NCI-H526 treated with DMSO at 0.1 percent for 48 hours (cell line): Measurements from ENCODE around the gene ROBO4.

Experiments
- DNase-seq: peaks from one replicate; lab custom pipeline; 2025; lab: John Stamatoyannopoulos, UW

The ROBO4 gene

DNA sequence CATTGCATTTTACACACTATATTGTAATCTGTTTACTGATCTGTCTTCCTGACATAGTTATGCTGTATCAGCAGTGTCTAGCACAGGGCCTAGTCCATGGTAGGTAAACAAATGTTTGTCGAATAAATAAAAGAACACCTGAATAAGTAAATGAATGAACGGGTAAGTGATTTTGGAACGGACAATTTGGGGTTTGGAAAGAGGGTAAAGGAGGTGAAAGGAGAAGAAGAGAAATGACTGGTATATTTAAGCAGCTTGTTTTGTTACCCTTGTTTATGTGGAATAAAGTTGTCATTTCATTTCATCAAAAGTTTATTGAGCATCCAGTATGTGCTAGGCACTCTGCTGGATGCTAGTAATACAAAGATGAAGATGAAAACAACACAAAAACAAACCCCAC is 21.3 kb upstream of the ROBO4 start, which contains the start of gene HEPN1:
Gene HEPN1, plus strand, starts transcription at position 301 of the 400 bp plus-strand sequence.
- DNase-seq, result no peak

DNA sequence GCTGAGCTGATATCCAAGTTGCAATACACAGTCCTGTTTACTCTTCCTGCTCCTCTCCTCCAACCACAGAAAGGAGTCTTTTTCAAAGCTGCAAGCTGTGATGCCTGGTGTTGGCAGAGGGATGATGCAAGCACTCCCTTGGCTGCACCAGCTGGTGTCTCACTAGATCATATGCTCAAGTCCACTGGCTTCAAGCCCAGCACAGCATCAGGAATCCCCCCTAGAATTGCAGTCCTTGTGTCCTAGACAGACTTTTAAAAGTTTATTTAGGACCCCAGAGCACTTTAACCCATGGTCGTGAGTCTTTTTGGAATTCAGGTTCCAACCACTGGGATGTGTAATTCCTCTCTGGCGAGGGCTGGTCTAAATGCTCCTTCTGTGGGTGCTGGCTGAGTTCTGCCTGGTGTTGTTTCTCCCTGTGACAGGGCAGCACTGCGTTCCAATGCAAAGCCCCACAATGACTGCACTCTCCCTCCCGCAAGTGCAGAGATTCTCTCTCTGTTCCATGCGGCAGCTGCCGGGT is 19.5 kb upstream of the ROBO4 start:
- DNase-seq, result no peak

DNA sequence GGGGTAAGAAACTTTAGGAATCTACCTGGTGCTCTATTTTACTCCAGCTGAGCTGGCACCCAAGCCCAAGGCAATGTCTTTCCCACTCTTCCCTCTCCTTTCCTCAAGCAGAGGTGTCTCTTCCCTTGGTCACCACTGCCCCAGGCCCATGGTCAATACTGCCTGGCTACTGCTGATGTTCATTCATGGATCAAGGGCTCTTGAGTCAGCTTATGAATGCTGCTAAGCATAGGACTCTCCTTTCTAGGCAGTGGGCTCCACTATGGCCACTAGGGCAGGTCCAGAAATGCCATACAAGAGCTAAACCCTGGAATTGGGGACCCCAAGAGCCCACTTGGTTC is 18.7 kb upstream of the ROBO4 start:
- no peak for DNase-seq

DNA sequence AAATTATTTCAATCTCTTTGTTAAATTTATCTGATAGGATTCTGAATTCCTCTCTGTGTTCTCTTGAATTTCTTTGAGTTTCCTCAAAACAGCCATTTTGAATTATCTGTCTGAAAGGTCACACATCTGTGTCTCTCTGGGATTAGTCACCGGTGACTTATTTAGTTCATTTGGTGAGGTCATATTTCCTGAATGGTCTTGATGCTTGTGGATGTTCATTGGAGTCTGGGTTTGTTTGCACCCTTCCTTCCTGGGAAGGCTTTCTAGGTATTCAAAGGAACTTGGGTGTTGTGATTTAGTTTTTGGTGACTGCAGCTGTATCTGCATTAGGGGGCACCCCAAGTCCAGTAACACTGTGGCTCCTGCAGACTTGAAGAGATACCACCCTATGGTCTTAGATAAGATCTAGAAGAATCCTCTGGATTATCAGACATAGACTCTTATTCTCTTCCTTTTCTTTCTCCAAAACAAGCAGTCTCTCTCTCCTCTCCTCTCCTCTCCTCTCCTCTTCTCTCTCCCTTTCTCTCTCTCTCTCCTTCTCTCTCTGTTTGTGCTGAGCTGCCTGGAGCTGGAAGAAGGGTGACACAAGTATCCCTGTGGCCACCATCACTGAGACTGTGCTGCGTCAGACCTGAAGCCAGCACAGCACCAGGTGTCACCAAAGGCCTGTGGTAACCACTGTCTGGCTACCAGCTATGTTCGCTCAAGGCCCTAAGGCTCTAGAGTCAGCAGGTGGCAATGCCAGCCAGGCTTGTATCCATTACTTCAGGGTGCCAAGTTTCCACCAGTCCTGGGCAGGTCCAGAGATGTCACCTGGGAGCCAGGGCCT is 18.1 kb upstream of the ROBO4 start:
- DNase-seq, result no peak

DNA sequence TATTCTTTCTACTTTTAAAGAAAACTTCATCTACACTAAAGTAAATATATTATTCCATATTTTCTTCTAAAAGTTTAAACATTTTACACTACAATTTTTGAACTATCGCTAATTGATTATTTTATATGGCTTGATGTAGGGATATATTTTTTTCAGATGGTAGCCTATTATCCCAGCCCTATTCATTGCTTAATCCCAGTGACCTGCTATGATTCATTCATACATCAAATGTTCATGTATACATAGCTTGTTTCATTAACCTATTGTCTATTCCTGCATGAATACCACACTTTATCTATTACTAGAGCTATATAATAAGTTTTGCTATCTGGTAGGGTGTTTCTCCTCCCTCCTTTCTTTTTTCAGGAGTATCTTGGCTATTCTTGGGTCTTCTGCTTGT is 5.0 kb upstream of the ROBO4 start:
- DNase-seq, result no peak

DNA sequence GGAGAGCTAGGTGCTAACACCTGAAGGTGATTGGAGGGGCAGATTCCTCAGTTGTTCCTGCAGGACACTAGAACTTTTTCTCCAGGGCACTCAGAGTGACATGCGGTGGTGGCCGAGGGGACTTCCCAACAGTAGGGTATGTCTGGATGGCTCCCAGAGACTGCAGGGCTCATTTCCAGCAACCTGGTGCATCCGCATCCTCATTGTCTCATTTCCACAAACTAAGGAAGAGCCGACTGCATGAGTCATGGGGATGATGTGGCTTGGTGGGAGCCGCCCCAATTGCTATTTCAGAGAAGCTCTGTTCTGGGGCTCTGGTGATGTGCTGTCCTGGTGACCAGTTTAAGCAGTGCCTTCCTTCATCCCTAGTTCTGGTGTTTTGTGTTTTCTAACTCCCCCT is 2.8 kb upstream of the ROBO4 start:
- no peak for DNase-seq

DNA sequence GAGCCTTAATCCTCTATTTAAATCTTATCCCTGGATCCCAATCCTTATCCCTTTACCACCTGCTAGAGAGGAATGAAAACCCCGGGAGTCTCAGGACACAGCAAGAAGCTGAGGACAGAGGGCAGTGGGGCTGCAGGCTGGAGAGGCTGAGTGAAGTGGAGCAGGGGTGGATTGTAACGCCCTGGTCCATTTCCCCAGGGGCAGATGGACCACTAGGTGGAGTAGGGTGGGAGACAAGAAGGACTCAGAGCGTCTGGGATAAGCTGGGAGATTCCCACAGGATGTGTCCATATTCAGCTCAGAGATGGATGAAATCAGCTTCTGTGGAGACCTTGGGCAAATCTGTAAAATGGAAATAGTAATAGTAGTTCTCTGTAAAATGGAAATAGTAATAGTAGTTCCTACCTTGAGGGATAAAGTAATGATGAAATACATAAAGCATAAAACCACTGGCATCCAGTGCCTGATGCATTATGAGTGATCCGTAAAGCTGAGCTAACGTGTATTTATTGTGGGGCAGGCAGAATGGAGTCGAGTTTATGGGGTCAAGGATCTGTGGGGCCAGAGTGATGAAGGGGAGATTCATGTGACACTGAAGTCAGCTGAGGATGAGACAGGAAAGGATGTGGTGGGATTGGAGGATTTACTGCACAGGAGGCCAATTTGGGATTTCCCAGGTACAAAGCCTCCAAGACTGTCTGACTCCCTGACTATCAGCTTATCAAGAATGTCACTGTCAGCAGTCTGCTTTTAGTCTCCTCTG is 1.9 kb upstream of the ROBO4 start:
- DNase-seq, result no peak

DNA sequence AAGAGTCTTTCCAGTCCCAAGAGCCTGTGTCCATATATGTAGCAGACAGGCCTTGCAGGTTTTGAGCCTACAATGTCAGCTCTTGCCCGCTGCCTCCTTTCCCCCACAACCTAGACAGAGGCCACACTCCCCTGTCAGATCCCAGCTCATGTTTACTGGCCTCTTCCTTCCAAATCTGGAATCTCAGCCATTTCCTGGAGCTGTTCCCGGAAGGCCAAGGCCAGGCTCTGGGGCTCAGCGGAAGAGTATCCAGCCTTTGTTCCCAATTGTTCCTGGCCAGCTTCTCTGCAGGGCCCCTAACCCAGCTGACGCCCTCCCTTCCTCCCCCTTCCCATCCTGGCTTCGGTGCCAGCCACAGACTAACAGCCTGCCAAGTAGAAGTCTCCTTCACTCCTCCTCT is 1.0 kb upstream of the ROBO4 start:
- DNase-seq, result no peak

DNA sequence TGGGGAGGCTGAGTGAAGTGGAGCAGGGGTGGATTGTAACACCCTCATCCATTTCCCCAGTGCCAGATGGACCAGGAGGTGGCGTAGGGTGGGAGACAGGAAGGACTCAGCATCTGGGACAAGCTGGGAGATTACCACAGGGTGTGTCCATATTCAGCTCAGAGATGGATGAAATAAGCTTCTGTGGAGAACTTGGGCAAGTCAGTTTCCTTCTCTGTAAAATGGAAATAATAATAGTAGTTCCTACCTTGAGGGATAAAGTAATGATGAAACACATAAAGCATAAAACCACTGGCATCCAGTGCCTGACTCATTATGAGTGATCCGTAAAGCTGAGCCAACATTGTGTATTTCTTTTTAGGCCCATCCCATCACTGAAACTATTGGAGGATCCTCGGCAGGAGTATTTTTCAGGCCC is 607 bp upstream of the ROBO4 start:
- no peak for DNase-seq

DNA sequence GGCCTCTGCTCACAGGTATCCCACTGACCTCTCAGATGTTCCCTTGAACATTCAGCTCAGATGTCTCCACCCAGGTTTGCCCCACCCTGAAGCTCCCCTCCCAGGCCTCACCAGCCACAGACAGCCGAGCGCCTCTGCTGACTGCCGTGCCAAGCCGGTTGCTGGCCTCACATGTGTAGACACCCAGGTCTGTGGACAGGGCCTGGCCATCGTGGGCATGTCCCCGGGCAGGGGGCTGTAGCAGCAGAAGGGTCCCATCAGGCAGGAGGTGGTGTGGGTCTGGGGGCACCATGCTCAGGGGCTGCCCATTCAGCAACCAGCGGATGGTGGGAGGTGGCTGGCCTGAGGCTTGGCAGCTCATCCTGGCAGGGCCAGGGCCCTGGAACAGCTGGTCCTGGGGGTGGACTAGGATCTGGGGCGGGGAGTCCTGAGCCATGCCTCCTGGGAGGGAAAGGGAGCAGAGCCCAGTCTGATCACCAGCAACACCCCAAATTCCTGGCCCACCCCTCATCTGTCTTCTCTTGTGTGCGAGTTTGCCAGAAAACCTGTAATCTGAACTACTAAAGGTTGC is 759 bp downstream of the ROBO4 start:
- DNase-seq, result no peak

DNA sequence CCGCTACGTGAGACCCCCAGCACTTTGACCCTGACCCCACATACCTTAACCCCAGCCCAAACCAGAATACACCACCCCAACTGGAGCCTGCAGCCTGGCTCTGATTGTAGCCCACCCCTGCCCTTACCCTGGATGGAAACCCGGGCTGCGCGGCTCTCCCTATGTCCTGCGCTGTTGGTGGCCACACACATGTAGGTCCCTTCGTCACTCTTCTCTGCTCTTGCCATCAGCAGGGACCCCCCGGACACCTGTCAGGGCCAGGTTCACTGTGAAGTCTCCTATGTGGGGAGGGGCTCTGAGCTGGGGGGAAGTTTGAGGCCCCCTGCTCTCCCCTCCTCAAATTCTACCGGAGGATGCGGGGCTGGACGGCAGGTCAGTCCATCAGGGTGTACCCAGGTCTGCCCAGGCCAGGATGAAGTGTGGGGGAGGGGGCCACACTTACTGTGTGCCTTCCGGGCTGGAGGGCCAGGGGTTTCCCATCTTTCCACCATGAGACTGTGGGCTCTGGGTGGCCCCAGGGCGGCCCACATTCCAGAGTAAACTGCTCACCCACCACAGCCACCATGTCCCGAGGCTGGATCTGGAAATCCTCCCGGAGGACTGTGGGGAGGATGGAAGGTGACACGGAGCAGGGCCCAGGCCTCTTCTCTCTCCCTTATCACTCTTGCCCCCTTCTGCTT is 1.5 kb downstream of the ROBO4 start:
- DNase-seq, result no peak

DNA sequence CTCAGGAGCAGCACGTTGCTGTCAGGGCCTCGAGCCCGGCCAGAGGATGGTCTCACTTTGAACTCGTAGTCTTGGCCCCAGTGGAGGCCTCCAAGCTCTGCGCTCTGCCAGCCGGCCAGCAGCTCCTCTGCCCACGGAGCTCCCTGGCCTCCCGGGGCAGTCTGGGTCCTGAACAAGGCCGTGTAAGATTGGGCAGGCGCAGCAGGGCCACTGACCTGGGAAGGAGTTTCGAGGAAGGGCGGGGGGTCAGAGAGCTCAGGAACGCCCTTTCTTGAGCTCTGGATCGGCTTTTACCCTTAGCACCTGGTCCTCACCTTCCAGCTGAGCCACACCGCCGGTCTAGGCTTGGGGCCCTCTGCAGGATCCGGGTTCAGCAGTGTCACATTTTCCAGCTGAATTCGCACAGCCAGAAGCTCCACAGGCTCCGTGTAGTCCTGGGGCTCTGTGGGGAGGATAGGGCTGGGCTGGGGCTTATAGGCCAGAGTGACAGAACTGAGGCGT is 2.1 kb downstream of the ROBO4 start:
- DNase-seq, result no peak

DNA sequence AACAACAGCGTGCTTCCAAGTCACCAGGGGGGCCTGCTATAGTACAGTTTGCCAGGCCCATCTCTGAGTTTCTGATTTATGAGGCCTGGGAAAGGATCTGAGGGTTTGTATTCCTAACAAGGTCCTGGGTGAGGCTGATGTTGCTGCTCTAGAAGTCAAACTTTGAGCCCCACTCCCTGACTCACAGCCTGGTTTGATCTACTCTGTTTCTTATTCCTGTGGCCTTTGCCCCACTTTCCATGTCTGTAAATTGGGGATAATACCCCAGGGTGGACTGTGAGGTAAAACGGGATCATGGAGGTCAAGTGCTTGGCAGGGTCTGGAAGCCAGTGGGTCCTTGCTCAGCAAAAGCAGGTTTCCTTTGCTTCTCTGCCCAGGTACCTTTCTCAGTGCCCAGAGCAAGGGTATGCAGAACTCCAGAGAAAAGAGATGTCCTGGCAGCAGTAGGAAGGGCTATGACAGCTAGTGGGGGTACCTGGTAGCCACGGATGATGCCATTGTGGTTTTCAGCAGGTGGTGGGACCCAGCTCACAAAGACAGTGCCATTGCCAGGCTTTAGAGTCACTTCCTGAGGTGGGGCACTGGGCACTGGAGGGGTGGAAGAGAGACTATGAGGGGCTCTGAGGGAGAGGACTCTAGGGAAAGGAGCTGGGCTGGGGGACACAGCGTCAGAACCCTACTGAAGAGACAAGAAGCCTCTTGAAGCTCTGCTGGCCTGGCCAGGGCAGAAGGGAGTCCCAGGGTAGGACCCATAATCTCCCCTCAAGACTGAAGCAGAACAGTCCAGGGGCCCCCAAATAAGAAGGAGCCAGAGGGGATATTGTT is 2.8 kb downstream of the ROBO4 start:
- DNase-seq, result no peak

DNA sequence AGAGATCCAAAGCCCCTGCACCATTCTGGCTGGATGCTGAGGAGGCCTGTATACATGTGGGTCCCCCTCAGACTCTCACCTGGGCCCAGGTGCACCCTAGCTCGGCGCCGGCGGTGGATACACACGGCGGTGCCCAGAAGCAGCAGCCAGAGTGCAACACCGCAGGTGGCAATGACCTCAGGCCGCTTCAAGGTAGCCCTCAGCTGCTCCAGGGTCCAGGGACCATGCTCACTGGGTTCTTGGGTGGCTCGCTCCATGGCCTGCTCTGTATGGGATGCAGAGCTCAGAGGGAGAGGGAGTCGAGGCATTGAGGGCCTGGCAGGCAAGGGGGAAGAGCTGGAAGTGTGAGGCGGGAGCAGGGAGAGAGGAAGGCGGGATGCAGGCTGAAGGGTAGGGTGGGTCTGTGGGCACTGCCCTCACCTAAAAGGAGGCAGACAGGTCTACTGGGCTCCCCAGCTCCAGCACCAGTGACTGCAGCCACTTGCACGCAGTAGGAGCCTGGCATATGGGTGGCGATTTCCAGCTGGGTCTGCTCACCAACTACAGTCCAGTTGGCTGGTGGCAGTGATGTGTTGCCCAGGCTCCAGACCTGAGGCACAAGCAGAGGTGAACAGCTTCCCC is 3.8 kb downstream of the ROBO4 start:
- no peak for DNase-seq

DNA sequence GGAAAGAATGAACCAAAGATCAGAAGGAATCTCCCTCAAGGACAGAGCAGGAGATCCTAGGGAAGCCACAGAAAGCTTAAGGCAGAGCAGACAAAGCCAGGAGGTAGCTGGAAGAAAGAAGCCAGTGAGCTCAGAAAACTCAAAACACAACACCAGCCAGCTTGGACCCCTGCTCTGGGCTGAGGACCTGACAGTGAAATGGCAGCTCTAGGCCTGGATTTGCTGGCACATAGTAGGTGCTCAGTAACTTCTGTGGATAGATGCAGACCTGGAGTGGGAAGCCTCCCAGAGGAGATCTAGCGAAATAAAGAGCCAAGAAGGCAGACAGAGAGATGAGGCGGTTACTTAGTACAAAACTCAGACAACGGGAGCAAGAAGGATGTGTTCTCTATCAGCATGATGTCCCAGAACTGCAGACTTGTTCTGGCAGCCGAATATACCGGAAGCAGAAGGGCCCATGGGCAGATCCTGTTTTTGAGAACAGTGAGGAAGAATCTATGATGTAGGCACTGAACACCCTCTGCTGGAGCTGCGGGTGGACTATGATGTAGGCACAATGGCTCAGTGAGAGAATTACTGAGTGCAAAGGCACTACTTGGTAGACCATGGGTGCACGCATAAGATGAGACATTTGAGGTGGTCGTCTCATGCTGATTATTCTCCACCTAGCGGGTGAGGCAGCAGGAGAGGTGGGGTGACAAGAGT is 4.8 kb downstream of the ROBO4 start:
- DNase-seq, result no peak

DNA sequence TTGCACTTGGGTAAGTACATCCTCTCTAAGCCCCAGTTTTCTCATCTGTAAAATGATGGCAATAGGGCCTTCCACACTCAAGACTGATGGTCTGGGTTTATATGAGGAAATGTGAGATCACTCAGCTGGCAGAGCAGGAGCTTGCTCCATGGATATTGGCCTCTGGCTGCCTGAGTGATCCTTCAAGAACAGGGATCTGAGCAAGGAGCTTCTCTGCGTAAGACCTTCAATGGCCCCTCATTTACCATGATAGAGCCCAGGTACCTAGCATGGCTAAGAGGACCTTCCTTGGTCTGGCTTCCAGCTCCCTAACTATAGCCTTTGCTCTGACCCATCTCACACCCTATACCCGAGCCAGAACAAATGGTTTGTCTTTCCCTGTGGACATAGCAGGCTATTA is 5.5 kb downstream of the ROBO4 start:
- no peak for DNase-seq

DNA sequence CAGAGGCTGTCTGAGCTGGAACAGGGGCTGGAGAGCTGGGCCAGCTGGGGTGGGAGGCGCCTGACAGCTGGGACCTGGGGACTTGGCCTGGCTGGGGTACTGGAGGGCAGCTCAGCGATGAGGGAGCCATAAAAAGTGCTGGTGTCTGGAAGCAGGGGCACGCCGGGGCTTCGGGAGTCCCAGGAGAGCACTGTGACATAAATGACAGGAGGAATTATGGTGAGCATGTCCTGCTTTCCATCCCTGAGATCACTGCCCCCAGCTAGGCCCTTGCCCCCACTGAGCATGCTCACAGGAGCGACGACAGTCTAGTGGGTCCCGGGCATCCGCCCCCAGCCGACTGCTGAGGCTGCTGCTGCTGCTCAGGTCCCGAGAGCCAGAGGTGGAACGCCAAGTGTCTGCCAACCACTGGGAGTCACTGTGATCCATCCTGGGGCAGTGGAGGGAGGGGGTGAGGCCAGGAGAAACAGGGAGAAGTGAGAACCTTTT is 6.2 kb downstream of the ROBO4 start:
- no peak for DNase-seq

DNA sequence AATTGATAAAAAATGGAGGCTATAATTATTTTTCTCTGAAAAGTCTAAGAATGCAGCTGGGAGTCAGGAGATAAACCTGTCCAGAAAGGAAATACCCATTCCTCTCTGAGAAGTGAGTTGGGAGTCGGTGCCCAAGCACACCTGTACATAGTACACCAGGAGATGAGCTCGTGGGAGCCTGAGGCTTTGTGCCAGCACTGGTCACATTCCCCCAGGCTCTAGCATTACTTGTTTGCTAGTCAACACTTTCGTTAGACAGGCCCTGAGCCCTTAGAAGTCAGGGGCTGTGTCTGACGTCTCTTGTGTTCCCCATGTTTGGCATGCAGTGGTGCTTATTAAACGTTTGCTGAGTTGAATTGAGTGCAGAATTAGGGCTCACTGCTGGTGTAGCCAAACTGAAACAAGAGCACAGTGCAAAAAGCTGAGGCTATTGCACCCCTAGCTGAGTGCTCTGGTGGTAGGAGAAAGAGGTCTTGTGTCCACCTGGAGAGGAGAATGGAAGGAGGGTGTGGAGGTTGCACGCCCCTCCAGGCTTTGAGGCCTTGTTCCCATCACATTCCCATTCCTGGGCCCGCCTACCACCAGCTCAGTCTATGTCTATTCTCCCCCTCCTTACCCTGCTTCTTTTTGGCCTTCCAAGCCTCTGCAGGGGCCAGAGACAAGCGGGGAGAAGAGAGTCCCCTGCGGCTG is 6.8 kb downstream of the ROBO4 start:
- DNase-seq, result no peak

DNA sequence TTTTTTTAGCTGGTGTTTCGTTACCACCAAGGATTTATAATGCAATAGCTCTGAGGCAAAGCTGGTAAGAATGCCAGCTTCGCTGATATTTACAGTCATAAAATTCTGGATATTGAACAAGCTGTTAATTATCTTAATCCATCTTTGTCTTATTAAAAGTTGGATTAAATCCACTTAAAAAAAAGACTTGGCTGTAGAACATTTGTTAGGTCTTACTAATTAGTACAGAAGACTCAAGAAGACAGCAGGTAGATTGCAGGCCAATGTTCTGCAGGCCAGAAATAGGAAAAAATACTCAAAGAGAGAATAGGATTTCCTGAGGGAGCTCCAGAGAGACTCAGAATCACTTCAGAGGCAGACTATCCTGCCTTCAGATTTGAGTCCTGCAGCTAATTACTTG is 7.5 kb downstream of the ROBO4 start:
- DNase-seq, result no peak
